A204.1 (cell line): ENCODE data around the gene CERT1.
"Not testable (repeated sequence)": the region's sequence is repeated elsewhere in the genome, so short reads cannot be mapped to it uniquely, and the experiment has no call there.

Experiments used
- FAIRE-seq: peaks from 2 replicates; lab custom pipeline; 2012; peaks lifted over from hg19 to GRCh38; lab: Jason Lieb, UNC

Gene CERT1

DNA sequence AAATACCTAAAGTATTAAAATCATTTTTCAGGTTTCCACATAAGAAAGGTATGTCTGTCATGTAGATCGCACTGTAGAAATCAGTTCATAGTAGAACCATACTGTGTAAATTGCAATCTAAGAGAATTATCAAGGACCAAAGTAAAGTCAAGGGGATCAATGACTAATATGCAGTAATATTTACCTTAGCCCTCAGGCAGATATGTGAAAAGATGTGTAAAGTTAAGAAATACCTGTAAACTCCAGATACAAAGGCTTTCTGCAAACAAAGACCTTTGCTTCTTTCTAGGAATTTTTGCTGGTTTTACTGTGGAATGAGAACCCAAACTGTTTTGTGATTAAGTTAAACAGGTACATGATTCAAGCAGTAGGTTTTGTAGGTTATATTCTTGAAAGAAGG, 11.8 kb upstream of the CERT1 start:
- no peak for FAIRE-seq

DNA sequence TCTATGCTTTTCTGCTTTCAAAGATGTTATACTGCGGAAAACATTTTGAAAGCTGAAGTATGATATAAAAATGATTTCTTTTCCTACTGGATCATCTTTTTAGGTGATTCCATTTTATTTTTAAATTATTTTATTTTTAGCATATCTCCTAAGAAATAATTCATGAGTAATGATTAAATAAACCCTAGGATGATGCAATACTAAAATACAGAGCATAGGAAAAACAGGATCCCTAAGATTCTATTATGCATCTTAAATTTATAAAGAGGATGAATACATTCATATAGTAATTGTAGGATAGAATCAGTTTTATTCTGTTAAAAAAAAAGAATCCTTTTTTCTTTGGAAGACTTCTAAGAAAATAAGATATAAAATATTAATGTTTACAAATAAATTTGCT, 11.1 kb upstream of the CERT1 start:
- peak; percentile 32 for FAIRE-seq

DNA sequence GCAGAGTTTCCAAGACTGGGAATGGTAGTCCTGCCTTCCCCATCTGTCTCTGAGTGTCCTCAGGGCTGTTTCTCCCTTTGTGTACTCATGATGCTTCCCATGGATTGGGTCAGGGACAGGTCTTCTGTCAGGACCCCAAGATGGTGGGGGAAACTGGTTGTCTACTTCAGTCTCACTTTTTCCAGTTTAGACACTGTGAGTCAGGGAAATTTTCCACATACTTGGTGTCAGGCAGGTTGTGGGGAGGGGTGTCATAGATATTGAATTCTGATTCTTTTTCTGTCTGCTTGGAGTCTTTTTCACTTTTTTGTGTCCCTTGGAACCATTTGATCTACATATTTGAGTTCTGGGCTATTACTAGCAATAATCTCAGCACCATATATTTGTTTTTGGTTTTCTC, 10.6 kb upstream of the CERT1 start:
- no peak for FAIRE-seq

DNA sequence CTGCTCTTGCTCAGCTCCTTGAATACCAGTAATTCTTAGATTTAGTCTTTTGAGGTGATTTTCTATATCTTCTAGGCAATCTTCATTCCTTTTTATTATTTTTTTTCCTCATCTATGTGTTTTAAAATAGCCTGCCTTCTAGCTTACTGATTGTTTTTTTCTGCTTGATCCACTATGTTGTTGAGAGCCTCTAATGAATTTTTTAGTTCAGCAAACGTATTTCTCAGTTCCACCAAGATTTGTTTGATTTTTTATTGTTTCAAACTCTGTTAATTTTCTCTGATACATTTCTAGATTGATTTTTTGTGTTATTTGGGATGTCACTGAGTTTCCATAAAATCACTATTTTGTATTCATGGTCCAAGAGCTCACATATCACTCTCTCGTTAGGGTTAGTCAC, 9.8 kb upstream of the CERT1 start:
- FAIRE-seq: no peak

DNA sequence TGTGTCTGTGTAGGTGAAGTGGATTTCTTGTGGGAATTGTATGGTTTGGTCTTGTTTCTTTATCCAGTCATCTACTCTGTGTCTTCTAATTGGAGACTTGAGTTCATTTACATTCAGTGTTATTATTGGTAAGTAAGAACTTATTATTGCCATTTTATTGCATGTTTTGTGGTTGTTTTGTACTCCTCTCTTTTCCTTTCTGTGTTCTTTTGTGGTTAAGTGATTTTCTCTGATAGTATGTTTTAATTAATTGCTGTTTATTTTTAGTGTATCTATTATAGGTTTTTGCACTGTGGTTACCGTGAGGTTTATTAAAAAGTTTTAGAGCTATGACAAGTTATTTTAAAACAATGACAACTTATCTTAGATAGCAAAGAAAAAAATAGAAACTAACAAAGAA, 8.3 kb upstream of the CERT1 start:
- no peak for FAIRE-seq

DNA sequence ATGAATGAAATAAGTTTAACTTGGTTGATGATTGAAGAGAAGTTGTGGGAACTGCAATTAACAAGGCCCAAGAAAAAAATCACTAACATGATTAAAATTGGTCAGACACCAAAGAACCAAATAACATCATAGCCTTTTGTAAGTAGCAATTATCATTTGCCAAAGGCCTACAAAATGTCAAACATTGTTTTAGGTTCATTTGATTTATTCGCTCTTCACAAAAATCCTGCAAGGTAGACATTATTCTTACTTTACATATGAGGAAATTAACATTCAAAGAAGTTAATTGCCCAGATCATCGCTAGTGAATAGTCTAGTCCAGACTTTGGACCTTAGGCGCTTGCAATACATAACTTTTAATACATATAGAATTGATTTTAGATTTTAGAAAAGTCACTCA, 2.9 kb upstream of the CERT1 start:
- FAIRE-seq: no peak

DNA sequence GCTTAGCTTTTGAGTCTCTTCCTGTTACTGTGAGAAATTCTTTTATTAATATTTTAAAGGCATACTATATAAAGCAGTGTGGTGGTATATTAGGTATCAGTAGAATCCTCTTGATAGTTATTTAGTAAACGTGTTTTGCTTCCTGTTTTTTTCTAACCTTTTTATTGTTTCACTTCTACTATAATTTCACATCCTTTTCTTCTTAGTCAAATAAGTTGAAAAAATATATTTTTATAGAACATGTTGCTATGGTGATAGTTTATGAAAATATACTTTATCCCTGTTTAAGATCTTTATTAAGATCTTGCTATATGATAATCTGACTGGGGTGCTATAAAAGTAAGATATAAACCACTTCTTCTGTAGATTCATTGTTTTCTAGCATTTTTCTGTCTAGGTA, 2.4 kb upstream of the CERT1 start:
- peak; percentile 64 for FAIRE-seq

DNA sequence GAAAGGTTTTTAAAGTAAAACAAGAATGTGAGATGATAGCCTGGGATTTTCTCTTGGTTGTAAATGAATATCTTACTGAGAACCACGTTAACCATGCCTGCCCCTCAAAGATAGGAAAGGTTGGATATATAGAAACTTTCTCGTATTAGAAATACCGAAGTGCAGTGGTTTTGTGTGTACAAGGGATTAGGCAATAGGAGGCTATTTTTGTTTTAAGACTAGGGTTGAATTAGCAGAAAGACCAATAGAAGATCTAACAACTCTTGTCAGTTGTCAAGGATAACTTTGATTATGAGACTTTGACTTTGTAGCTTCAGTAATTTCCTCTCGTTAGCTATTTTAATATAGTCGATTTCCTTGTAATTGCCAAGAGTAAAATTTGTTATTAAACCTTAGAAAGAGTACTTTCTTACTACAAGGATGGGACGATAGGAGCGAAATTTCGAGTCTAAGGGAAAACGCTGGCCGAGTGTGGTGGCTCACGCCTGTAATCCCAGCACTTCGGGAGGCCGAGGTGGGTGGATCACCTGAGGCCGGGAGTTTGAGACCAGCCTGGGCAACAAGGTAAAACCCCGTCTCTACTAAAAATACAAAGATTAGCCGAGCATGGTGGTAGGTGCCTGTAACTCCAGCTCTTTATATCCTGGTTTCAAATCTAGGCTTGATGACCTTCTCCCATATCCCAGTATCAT, 1.1 kb upstream of the CERT1 start:
- no peak for FAIRE-seq

DNA sequence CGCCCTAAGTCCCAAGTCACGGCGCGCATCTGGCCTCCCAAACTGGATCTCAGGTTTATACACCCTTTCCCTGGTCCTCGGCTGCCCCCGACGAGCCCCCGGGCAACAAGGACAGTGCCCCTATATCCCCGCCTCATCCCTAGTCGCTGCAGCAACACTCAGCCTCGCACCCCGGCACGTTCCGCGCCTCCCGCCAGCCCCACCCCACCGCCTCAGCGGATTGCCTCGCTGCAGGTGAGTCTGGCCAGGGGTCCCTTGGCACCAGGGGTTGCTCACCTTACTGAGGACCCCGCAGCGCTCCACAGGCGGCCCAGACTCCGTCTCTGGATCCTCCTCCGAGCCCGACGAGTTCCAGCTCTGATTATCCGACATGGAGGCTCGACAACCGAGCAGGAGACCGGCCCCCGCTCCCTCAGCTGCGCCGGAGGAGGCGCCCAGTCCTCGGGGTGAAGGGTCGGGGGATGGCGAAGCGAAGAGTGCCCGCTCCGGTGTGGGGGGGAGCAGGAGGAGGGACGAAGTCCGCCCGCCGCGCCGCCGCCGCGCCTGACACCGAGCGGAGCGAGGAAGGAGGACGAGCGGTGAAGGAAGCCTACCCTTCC, 494 bp downstream of the CERT1 start:
- FAIRE-seq: no peak

DNA sequence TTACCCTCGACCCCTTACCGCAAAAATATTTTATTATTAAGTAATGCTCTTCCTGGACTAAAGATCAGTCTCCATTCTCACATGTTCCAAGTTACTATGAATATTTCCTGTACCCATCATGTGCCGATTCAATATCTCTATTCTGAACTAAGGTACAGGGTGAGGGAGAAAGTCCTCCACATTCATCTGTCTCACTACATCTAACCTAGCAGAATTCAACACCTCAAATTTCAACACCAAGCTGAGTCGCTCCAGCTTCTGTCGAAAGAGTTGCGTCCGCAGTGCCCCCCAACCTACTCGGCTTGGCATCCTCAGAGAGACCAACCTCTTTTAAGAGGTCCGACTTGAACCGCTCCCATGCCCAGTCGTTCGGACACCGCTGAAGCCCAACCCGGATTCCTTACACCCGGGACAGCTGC, 1.0 kb downstream of the CERT1 start:
- FAIRE-seq: no peak

DNA sequence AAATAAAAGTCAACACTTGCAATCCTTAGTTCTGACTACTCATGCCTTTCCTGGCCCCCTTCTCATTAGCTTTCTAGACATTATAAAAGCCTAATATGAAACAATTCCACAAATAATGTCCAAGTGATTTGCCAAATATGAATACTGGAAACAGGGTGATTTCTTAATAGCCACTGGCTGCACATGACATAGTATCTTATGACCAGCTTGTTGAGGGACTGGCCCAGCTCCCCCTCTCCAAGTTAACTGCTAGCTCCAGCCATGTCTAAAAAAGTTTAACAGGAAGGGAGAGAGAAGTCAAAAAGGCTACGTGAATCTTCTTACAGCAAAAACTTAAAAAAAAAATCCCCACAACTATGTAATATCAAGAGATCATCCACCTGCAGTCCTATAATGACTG, 1.5 kb downstream of the CERT1 start:
- no peak for FAIRE-seq

DNA sequence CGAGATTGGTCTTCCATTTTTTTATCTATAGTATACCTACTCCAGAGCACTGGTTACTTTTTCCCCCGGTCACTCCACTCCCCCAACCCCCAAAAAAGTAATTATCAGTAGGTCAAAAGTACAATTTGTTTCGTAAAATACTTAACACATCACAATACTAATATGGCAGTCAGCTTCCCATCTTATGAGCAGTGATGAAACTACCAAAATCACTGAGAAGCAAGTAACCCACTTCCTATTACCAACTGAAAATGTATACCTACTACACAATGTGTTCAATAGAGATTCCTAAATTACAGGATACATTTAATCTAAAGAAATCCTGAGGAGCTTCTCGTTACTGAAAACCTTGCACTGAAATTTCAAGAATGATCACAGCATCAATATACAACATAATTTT, 1.9 kb downstream of the CERT1 start:
- FAIRE-seq: no peak

DNA sequence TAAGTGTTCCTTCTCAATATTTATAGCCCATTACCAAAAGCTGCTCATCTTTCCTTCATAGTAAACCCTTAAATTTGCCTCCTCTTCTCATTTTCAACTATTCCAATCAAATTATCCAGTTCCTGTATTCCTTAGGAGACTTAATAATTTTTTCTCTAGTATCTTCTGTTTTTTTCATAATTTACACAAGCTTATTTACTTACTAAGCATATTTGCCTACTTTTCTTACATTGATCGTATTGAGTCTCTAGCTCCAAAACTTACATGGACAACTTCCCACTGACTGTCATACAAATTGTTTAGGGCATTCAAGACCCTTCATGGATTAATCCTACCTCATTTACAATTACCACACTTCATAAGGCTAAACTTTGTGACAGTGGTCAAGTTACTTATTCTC, 3.6 kb downstream of the CERT1 start:
- no peak for FAIRE-seq

DNA sequence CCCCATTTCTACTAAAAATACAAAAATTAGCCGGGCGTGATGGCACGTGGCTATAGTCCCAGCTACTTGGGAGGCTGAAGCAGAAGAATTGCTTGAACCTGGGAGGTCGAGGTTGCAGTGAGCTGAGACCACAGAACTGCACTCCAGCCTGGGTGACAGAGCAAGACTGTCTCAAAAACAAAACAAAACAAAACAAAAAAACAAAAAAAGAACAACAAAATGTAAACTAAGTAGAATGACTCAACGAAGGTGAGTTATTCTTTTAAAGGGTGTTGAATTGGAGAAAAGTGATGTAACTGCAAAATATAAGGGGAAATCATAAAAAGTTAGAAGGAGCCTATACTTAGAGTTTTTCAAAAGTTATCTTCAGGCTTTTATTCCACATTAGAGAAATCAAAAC, 6.3 kb downstream of the CERT1 start:
- FAIRE-seq: not testable (repeated sequence)

DNA sequence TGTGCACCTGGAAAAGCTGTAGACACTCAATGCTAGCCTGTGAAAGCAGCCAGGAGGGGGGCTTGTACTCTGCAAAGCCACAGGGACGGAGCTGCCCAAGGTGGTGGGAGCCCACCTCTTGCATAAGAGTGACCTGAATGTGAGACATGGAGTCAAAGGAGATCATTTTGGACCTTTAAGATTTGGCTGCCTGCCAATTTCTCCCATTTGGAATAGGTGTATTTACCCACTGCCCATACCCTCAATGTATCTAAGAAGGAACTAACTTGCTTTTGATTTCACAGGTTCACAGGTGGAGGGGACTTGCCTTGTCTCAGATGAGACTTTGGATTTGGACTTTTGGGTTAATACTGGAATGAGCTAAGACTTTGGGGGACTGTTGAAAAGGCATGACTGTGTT, 12.6 kb downstream of the CERT1 start:
- not testable (repeated sequence) for FAIRE-seq

DNA sequence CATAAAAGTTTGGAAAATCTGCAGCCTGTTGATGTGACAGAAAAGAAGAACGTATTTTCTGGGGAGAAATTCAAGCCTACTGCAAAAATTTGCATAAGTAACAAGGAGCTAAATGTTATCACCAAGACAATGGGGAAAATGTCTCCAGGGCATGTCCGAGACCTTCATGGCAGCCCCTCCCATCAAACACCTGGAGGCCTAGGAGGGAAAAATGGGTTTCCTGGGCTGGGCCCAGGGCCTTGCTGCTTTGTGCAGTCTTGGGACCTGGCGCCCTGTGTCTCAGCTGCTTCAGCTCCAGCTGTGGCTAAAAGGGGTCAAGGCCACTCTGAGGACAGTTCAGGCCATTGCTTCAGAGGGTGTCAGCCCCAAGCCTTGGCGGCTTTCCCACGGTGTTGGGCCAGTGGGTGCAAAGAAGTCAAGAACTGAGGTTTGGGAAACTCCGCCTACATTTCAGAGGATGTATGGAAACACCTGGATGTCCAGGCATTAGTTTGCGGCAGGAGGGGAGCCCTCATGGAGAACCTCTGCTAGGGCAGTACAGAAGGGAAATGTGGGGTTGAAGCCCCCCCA, 13.1 kb downstream of the CERT1 start:
- FAIRE-seq: no peak

DNA sequence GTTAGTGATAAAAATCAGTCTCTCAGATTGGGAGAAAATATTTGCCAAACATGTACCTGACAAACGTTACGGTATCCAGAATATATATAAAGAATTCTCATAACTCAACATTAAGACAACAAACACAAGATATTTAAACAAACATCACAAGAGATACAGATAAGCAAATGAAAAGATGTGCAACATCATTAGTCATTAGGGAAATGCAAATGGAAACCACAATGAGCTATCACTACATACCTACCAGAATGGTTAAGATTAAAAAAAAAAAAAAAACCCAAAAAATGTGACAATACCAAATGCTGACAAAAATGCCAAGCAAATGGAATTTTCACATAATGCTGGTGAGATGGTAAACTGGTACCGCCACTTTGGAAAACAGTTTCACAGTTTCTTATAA, 15.4 kb downstream of the CERT1 start:
- no peak for FAIRE-seq

DNA sequence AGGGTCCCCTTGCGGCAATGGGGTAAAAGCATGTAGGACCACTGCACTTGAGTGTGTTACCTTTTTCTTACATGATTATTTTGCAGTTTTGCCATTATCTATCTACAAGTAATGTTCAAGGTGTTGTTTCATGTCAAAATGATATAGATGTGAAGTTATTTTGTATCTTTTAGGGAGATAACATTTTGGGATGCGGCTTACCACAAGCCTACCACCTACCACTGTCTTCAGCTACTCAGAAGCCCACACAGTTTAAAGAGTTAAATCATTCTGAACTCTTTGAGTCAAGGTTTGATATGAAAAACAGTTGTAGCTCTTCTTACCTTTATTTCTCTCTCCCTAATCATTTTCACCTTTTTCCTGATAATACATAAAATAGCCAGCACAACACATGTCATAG, 19.8 kb downstream of the CERT1 start:
- no peak for FAIRE-seq

DNA sequence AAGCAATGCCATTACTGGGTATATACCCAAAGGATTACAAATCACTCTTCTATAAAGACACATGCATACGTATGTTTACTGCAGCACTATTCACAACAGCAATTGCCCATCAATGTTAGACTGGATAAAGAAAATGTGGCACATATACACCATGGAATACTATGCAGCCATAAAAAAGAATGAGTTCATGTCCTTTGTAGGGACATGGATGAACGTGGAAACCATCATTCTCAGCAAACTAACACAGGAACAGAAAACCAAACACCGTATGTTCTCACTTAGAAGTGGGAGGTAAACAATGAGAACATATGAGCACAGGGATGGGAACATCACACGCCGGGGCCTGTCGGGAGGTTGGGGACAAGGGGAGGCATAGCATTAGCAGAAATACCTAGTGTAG, 21.6 kb downstream of the CERT1 start:
- FAIRE-seq: not testable (repeated sequence)

DNA sequence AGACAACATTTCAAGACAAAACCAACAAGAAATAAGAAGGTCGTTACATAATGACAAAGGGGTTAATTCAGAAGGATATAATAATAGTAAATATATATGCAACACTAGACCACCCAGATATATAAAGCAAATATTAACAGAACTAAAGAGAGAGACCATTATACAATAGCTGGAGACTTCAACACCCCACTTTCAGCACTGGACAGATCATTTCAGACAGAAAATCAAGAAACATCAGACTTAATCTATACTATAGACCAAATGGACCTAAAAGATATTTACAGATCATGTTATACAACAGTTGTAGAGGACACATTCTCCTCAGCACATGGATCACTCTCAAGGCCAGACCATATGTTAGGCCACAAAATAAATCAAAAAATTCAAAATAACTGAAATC, 26.8 kb downstream of the CERT1 start:
- no peak for FAIRE-seq

DNA sequence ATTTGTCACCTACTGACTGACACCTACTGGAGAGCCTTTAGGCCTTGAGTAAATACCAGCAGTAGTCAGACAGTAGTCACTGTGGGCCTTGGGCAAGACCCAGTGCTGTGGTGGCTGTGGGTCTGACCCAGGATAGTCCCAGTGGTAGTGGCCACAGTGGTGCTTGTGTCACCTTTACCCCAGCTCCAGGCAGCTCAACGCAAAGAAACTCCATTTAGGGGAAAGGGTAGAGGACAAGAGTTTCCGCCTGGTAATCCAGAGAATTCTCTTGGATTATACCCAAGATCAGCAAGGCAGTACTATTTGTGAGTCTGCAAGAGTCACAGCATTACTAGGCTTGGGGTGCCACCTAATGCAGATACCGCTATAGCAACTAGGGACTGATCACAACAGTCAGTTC, 28.9 kb downstream of the CERT1 start:
- no peak for FAIRE-seq

DNA sequence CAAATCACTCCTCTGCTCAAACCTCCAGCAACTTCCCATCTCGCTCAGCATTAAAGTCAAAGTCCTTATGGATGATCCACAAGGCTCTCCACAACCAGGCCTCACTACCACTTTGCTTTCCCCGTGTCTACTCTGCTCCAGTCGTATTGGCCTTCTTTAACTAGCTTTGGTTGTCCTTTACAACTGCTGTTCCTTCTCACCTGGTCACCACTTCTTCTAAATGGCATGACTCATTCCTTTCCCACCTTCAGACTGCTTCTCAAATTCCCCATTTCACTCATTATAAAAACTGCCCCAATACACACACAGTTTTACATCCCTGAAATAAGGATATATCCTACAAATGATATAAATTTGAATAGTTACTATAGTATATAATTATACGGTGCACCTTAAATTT, 30.4 kb downstream of the CERT1 start:
- no peak for FAIRE-seq

DNA sequence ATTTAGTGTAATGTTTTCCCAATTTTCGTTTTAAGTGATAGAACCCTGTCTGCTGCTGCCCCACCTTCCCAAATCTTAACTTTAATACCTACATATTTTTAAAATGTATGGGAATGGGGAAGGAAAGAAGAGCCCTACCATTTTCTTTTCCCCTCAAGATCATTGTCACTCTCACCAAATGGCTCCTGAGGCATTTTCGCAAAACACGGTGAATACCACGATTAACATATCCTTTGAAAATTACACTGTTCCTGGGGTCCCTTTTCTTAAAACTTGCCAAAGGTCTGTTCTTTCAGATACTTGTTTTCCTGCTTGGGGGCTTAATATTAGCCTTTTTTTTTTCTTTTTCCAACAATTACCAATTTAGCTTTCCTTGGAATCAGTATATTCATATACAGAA, 36.1 kb downstream of the CERT1 start:
- no peak for FAIRE-seq

DNA sequence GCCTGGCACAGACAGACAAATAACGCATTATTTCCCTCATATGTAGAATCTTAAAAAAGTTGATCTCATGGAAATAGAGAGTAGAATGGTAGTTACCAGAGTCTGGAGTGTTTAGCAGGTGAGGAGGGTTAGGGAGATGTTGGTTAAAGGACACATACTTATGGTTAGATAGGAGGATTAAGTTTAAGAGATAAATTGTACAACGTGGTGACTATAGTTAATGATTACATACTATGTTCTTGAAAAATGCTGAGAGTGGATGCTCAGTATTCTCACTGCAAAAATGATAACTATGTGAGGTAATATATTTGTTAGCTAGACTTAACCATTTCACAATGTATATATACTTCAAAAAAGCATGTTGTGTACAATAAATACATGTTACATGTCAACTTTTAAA, 38.0 kb downstream of the CERT1 start:
- FAIRE-seq: no peak
